ENCODE data around the gene AGPAT1.
"Not testable (repeated sequence)": the region's sequence is repeated elsewhere in the genome, so short reads cannot be mapped to it uniquely, and the experiment has no call there.

AGPAT1 gene

GRCh38 chr6:32148289-32149091 is 27.4 kb downstream of the AGPAT1 start:
- DNase-seq (ENCODE audit: low spot score), result peak; percentile 41

- no peak for DNase-seq (ENCODE audit: low spot score)
Measured at GRCh38 chr6:32147401-32148132, 28.3 kb downstream of the AGPAT1 start.

- DNase-seq (ENCODE audit: low spot score), result no peak
Measured at GRCh38 chr6:32146687-32147086, 29.2 kb downstream of the AGPAT1 start.

GRCh38 chr6:32146287-32146686 is 29.6 kb downstream of the AGPAT1 start:
- no peak for DNase-seq (ENCODE audit: low spot score)

GRCh38 chr6:32144238-32144637 is 31.6 kb downstream of the AGPAT1 start:
- not testable (repeated sequence) for DNase-seq (ENCODE audit: low spot score)

GRCh38 chr6:32140420-32141046 is 35.4 kb downstream of the AGPAT1 start:
- DNase-seq (ENCODE audit: low spot score), result no peak

- DNase-seq (ENCODE audit: low spot score), result no peak
Measured at GRCh38 chr6:32139590-32139989, 36.3 kb downstream of the AGPAT1 start.

- no peak for DNase-seq (ENCODE audit: low spot score)
Measured at GRCh38 chr6:32137454-32137853, 38.4 kb downstream of the AGPAT1 start.

GRCh38 chr6:32133786-32134185 is 42.1 kb downstream of the AGPAT1 start:
- no peak for DNase-seq (ENCODE audit: low spot score)

GRCh38 chr6:32132110-32132509 is 43.8 kb downstream of the AGPAT1 start:
- DNase-seq (ENCODE audit: low spot score), result no peak

GRCh38 chr6:32131439-32131948 is 44.4 kb downstream of the AGPAT1 start:
- DNase-seq (ENCODE audit: low spot score), result no peak

GRCh38 chr6:32129297-32130088 is 46.4 kb downstream of the AGPAT1 start:
- DNase-seq (ENCODE audit: low spot score), result no peak

- no peak for DNase-seq (ENCODE audit: low spot score)
Measured at GRCh38 chr6:32128751-32129296, 47.1 kb downstream of the AGPAT1 start.

- DNase-seq (ENCODE audit: low spot score), result peak; percentile 100
Measured at GRCh38 chr6:32127717-32128592, 47.9 kb downstream of the AGPAT1 start, which contains the start of gene ATF6B. Gene ATF6B, minus strand, starts transcription at chr6:32128246. Its CDS starts 39 bp downstream, at chr6:32128207.

GRCh38 chr6:32127409-32127716 is 48.5 kb downstream of the AGPAT1 start:
- no peak for DNase-seq (ENCODE audit: low spot score)

GRCh38 chr6:32126880-32127279 is 49.0 kb downstream of the AGPAT1 start:
- no peak for DNase-seq (ENCODE audit: low spot score)

GRCh38 chr6:32123681-32124080 is 52.2 kb downstream of the AGPAT1 start:
- DNase-seq (ENCODE audit: low spot score), result no peak

- DNase-seq (ENCODE audit: low spot score), result no peak
Measured at GRCh38 chr6:32120573-32121059, 55.3 kb downstream of the AGPAT1 start.

GRCh38 chr6:32118782-32119628 is 56.9 kb downstream of the AGPAT1 start:
- DNase-seq (ENCODE audit: low spot score), result peak; percentile 94
